H1 (cell line): ENCODE results near the gene GPHB5. TPM values are rescaled to one million over a fixed set of nuclear protein-coding genes. Genes with fewer than 3 reads are reported as not detected.

ENCODE experiments used
- CHD7 ChIP-seq: fragments of 300-600 bp; sonication (generic); IDR thresholded peaks from 2 replicates; pipeline ENCODE4 v1.7.1; 2012; ENCODE audit warnings: low read length, moderate library complexity, mild to moderate bottlenecking, inconsistent platforms; ENCODE audit not compliant: insufficient replicate concordance
- RBBP5 ChIP-seq: IDR thresholded peaks from 2 replicates; pipeline ENCODE4 v1.7.1; 2012; ENCODE audit warnings: low read depth, mild to moderate bottlenecking, inconsistent platforms, low read length, moderate library complexity, borderline replicate concordance
- polyA plus RNA-seq, 7 experiments: library from polyadenylated mRNA; depleted of rRNA in 3 of 7; stranded (reverse) in 5 of 7; unstranded in 2 of 7; fragments of >200 nt in 5 of 7; fragments of 200-250 nt in 2 of 7; gene quantifications; 1 replicate in 5 of 7; 2 replicates in 1 of 7; 4 replicates in 1 of 7; pipeline versions ENCODE4 v1.2.1 to v1.2.3, GENCODE V29; 2011 to 2013; ENCODE audit warnings: missing spikeins in 2 of 7, mixed read lengths in 2 of 7
- total RNA-seq: library from RNA; stranded (reverse); fragmentation: NEBNext Ultra II Directional; extraction: Animal tissue kit (Norgen Biotek cat#: 25700); gene quantifications from 2 replicates; pipeline ENCODE4 v1.2.1, GENCODE V29; 2021

The GPHB5 gene
- total and polyA plus RNA-seq, 2 of the 8 experiments (the other 6 are each of a cell fraction or from before 2014, with no cell fraction given), result not detected

- TF ChIP-seq CHD7 (no peak), RBBP5 (no peak)
These were observed 27.1 kb upstream of the GPHB5 start (continued) for GRCh38 chr14:63345826-63346225.
